GM18526 (cell line): ENCODE measurements around the gene PITPNC1.

Experiments used
- POLR2A ChIP-seq: IDR thresholded peaks from 3 replicates; pipeline ENCODE4 v1.6.1; 2011; ENCODE audit not compliant: insufficient read length; ENCODE audit errors: extremely low read depth

The PITPNC1 gene

GRCh38 chr17:67520916-67521774, 144.1 kb downstream of the PITPNC1 start:
- TF ChIP-seq POLR2A: no peak

DNA sequence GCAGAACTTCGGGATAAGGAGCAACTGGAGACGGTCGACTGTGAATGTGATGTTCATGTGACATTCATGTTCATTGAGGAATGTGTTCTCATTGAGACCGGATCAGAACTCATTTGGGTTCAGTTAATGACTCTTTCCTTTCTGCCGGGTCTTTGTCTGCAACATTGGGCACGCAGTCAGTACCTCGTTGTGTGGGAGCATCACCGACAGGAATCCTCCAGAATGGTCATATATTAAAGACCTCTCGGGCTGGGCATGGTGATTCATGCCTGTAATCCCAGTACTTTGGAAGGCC, 144.6 kb downstream of the PITPNC1 start:
- no peak for TF ChIP-seq POLR2A

DNA sequence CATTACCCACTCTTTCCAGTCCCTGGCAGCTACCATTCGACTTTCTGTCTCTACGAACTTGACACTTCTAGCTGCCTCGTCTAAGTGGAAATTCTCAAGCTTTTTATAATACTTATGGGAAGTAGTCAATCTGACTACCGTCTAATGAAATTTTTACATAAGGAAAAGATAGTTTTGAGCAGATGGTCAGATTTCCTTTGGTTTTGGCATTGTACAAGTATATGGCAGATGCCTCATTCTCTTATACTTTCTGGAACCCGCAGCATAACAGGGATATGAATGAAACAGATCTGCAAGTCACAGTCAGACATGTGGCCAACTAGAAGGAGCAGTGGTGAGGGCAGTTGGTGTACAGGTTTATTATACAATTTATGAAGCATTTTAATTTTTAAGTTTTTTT, 146.0 kb downstream of the PITPNC1 start:
- no peak for TF ChIP-seq POLR2A

GRCh38 chr17:67525239-67526135, 148.4 kb downstream of the PITPNC1 start:
- TF ChIP-seq POLR2A: no peak

- TF ChIP-seq POLR2A: no peak
Measured at GRCh38 chr17:67526700-67527099, 149.6 kb downstream of the PITPNC1 start.

GRCh38 chr17:67528751-67529436, 151.8 kb downstream of the PITPNC1 start:
- TF ChIP-seq POLR2A: no peak

GRCh38 chr17:67531291-67531690, 154.2 kb downstream of the PITPNC1 start:
- TF ChIP-seq POLR2A: no peak

DNA sequence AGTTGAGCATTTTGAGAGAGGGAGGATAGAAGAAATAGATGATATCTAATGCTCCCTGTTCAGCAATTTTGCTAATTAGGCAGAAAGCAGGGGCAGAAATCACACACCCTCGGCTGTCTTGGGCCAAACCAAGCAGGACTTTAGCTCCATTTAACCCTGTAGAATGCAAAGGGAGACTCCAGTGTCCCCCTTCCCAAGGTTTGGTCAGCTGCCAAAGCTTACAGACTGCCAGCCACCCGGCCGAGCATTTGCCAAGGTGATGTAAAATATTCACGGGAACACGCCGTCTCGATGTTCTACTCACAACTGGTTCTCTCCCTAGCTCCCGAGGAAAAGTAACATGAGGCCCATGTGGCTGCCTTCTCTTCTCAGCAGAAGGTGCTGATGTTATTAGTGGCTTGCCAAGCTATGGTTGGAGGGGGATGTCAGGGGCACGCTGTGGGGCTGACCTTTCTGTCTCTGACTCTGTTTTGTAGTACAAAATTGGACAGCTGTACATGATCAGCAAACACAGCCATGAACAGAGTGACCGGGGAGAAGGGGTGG, 155.3 kb downstream of the PITPNC1 start:
- TF ChIP-seq POLR2A: no peak

GRCh38 chr17:67534941-67535340, 157.9 kb downstream of the PITPNC1 start:
- TF ChIP-seq POLR2A: no peak

GRCh38 chr17:67542219-67543114, 165.4 kb downstream of the PITPNC1 start:
- no peak for TF ChIP-seq POLR2A

GRCh38 chr17:67544364-67544955, 167.4 kb downstream of the PITPNC1 start:
- no peak for TF ChIP-seq POLR2A

- no peak for TF ChIP-seq POLR2A
Measured at GRCh38 chr17:67546578-67547527, 169.8 kb downstream of the PITPNC1 start.

DNA sequence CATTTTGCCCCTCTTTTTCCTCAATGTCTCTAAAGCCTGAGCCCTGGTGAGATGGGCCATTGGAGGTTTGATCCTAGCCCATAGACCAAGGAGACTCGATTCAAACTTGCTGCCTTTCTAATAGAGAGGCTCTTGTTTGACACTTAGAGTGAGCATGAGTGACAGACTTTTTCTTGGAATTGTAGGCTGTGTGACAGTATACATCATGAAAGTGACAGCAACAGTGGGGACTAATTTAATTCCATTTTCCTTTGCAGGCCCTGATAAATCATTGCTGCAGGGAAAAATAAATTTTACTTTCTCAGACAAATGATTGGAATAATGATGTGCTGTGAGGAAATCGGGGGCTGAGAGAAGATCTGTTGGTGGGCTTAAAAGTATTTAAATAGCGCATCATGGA, 171.6 kb downstream of the PITPNC1 start:
- no peak for TF ChIP-seq POLR2A
